T-cell (primary cell): Measurements from ENCODE around the gene MED12L. TPM values are rescaled to one million over a fixed set of nuclear protein-coding genes. Genes with fewer than 3 reads are reported as not detected.

Source experiments
- ATAC-seq, 4 experiments: fragments of 200-7000 bp in 3 of 4; fragments of 150-1000 bp in 1 of 4; cut with Tn5 transposase; replicated peaks in 1 of 4; 1 replicate in 3 of 4; 2 replicates in 1 of 4; pipeline ENCODE4 v1.10.0; 2021; ENCODE audit warnings: moderate library complexity in 3 of 4, mild to moderate bottlenecking in 2 of 4, moderate number of reproducible peaks in 1 of 4
- CTCF ChIA-PET, 2 donors: fragments of 300-600 bp; sonication (Branson Sonifier 250); formaldehyde crosslinking; loops; one replicate each; lab custom pipeline; 2022; ENCODE audit warnings: antibody characterized with exemption in 2 of 2; lab: Charles Lee
- POLR2A ChIA-PET, 2 donors: fragments of 300-600 bp; sonication (Branson Sonifier 250); formaldehyde crosslinking; loops; one replicate each; lab custom pipeline; 2022; ENCODE audit warnings: antibody characterized with exemption in 2 of 2; lab: Charles Lee
- DNase-seq, 35 experiments: peaks; one replicate each; pipeline versions ENCODE4 v3.0.0 to v3.0.0-alpha.2; 2013 to 2023
- H3K27ac ChIP-seq: one replicate; pipeline ENCODE4 v1.5.1; 2013; ENCODE audit warnings: low read length
- H3K27me3 ChIP-seq, 2 experiments: replicated peaks in 1 of 2; 1 replicate in 1 of 2; 2 replicates in 1 of 2; pipeline versions ENCODE4 v1.6.1 to v1.7.0; 2013; ENCODE audit warnings: low read length in 1 of 2, mixed read lengths in 1 of 2; ENCODE audit not compliant: control insufficient read depth in 2 of 2, insufficient read depth in 2 of 2; ENCODE audit errors: extremely low read depth in 1 of 2
- H3K36me3 ChIP-seq, 2 donors: 1 replicate in 1 of 2; 2 replicates in 1 of 2; pipeline versions ENCODE4 v1.6.1 to v1.7.0; 2013; ENCODE audit warnings: low read length in 1 of 2; ENCODE audit not compliant: control insufficient read depth in 2 of 2, insufficient read depth in 1 of 2; ENCODE audit errors: extremely low read depth in 1 of 2
- H3K4me1 ChIP-seq, 2 experiments: 1 replicate in 1 of 2; 2 replicates in 1 of 2; pipeline versions ENCODE4 v1.6.1 to v1.7.0; 2013; ENCODE audit warnings: low read length in 2 of 2, mixed read lengths in 1 of 2; ENCODE audit not compliant: insufficient read depth in 2 of 2, control insufficient read depth in 1 of 2; ENCODE audit errors: extremely low read depth in 1 of 2
- H3K4me3 ChIP-seq, 2 donors: 1 replicate in 1 of 2; 2 replicates in 1 of 2; pipeline versions ENCODE4 v1.5.1 to v1.7.0; 2013; ENCODE audit warnings: mild to moderate bottlenecking in 2 of 2, low read length in 1 of 2, moderate library complexity in 1 of 2; ENCODE audit not compliant: control insufficient read depth in 1 of 2; ENCODE audit errors: extremely low read depth in 1 of 2
- H3K9me3 ChIP-seq: 2 replicates; pipeline ENCODE4 v1.7.0; 2013
- H3K27ac Mint-ChIP-seq, 2 donors: one replicate each; pipeline ENCODE4 v1.8.0; 2020 to 2021; ENCODE audit warnings: mild to moderate bottlenecking in 2 of 2, mixed read lengths in 2 of 2
- H3K27me3 Mint-ChIP-seq, 2 donors: one replicate each; pipeline ENCODE4 v1.8.0; 2021 to 2022; ENCODE audit warnings: mixed read lengths in 2 of 2
- H3K36me3 Mint-ChIP-seq: one replicate; pipeline ENCODE4 v1.8.0; 2021; ENCODE audit warnings: mixed read lengths
- H3K4me1 Mint-ChIP-seq, 3 donors: one replicate each; pipeline ENCODE4 v1.8.0; 2020 to 2022; ENCODE audit warnings: mixed read lengths in 3 of 3, mild to moderate bottlenecking in 1 of 3
- H3K4me3 Mint-ChIP-seq, 3 donors: one replicate each; pipeline ENCODE4 v1.8.0; 2020 to 2022; ENCODE audit warnings: mild to moderate bottlenecking in 3 of 3, mixed read lengths in 3 of 3, moderate library complexity in 3 of 3
- H3K9me3 Mint-ChIP-seq, 3 donors: one replicate each; pipeline ENCODE4 v1.8.0; 2020 to 2022; ENCODE audit warnings: mixed read lengths in 3 of 3
- WGBS: methylation state at CpG from one replicate; pipeline ENCODE4 v1.1.5; 2013; ENCODE audit warnings: missing lambda C conversion rate; ENCODE audit not compliant: insufficient coverage; 5-methylcytosine and 5-hydroxymethylcytosine counted together
- total RNA-seq, 35 experiments: library from RNA in 6 of 35; stranded (reverse) in 6 of 35; fragments of 120-200 nt in 1 of 35; gene quantifications; one replicate each; pipeline versions ENCODE4 v1.2.1 to v1.2.4 and lab custom pipeline; 2013 to 2026

The MED12L gene
- total RNA-seq, 5 donors from 2014 or later (not counting 1 experiment from before 2014, with no cell fraction given), result 0.55 to 2.1 (median 0.66) TPM

DNA sequence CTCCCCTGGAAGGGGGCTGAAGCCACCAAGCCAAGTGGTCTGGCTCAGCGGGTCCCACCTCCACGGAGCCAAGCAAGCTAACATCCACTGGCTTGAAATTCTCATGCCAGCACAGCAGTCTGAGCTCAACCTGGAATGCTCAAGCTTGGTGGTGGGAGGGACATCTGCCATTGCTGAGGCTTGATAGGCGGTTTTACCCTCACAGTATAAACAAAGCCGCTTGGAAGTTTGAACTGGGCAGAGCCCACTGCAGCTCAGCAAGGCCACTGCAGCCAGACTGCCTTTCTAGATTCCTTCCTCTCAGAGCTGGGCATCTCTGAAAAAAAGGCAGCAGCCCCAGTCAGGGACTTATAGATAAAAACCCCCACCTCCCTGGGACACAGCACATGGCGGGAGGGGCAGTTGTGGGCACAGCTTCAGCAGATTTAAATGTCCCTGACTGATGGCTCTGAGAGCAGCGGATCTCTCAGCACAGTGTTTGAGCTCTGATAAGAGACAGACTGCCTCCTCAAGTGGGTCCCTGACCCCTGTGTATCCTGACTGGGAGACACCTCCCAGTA is 398.6 kb downstream of the MED12L start:
- Histone ChIP-seq H3K36me3 (no peaks in the 10 kb centered on the region), H3K4me1 (no peaks in the 10 kb centered on the region), H3K27ac (no peak overlapping the region), H3K4me3 (no peak overlapping the region), H3K9me3 (no peaks in the 10 kb centered on the region), H3K27me3 (peaks cover 0 to 21% of the 10 kb centered on the region in 2 experiments)
- Mint-ChIP-seq H3K9me3 (peaks cover 13 to 23% (median 17%) of the 10 kb centered on the region in 3 donors), H3K4me3 (no peak overlapping the region), H3K36me3 (no peaks in the 10 kb centered on the region), H3K27me3 (peaks cover 14 to 19% of the 10 kb centered on the region in 2 donors), H3K4me1 (no peaks in the 10 kb centered on the region), H3K27ac (no peak overlapping the region)
- DNase-seq (no peak), ATAC-seq (no peak)
- WGBS, result 91% methylated on average over 4 of the region's 6 CpGs
- ChIA-PET CTCF (interaction anchor here in 1 of 2 donors (0.7 kb wide), 1 partner anchor 12 kb away, joined by 3 read pairs; no protein-coding TSS in a partner anchor), POLR2A (no interaction called here)

Other genes with a start within 250 kb of the MED12L start
- not detected for gene MINDY4B, start 180.2 kb upstream of the MED12L start, total RNA-seq
- not detected for gene CLRN1, start 112.9 kb upstream of the MED12L start, total RNA-seq
- 10 to 100 TPM; 23.2 to 67.2 (median 51.9) TPM for gene GPR171, start 117.6 kb downstream of the MED12L start, total RNA-seq
- gene P2RY14, start 192.9 kb downstream of the MED12L start, total RNA-seq, result under 1 TPM; 0.30 to 0.73 (median 0.58) TPM
- not detected for gene GPR87, start 231.2 kb downstream of the MED12L start, total RNA-seq
- gene P2RY13, start 243.9 kb downstream of the MED12L start, total RNA-seq, result not detected